Nucleus accumbens (tissue), 56 donors: ENCODE data around the gene NRG3.

Experiments used
- DNase-seq, 56 donors: peaks; one replicate each; lab custom pipeline; 2025; lab: John Stamatoyannopoulos, UW

Gene NRG3

GRCh38 chr10:82866424-82867020, 991.5 kb downstream of the NRG3 start:
- no peak for DNase-seq

DNA sequence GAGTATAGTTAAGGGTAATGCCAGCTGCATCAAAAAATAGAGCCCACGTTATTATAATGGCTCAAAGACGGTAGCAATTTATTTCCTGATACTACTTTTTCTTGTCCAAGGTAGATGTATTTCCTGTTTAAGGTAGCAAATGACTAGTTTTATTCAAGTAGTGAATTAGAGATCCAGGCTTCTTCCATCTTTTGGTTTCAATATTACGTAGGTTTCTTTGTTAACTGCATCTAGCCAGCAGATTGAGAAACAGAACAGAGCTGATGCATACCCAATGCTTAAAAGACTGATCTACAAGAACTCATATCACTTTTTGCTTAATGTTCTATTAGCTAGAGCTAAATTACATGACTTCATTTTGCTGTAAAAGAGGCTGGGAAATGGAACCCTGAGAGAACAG, 992.1 kb downstream of the NRG3 start:
- no peak for DNase-seq

DNA sequence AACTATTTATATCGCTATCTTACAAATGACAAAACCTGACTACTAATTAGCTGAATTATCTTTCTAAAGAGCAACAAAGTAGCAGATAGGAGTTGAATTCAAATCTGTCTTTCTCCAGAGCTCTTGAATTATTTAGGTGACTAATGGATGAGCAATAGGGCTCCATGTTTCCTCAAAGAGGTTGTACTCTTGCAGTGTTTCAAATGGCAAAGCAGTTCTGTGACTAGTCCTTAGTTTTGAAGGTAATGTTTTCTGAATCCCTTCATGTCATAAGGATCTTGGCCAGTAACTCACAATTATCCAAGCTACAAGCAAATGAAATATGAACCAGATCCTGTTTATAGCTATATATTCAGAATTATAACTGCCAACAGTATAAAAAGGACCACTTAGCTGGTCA, 999.7 kb downstream of the NRG3 start:
- DNase-seq = no peak

DNA sequence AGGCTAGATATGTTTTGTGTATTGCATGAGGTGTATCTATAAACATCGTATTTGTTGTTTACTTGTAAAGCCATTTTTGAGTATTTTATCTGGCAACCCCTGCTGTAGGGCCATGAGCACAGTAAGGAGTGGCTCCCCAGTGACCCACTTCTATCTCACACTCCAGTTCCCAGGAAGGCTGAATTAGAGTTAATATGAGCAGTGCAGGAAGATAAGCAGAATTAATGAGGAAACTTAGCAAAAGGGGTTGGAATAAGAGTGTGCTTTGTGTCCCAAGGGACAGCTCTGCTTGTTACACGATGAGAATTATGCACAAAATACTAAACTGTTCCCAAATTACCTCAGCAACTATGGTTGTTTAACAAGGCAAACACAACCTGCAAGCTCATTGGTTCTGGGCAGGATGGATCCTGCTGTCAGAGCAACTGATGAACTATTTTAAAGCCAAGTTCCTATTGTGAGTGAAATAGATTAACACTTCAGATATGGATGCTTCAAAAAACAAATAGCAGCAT, 1005.8 kb downstream of the NRG3 start:
- DNase-seq = no peak

DNA sequence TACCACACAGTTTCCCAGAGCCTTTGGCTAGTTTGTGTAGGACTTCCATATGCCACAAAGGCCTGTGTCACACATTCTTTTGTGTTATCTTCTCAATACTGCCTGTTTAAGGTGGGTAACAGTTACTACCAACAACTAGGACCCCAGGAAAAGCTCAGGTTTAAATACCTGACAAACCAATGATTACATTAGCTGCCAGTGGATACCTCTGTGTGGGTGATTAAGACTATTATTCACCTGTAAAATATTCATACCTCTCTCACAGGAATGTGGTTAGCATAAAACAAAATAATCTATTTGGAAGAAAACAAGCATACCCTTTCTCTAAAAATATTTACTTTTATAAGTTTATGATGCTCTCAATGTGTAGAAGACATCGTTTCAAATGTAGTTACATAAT, 1007.7 kb downstream of the NRG3 start:
- no peak for DNase-seq

DNA sequence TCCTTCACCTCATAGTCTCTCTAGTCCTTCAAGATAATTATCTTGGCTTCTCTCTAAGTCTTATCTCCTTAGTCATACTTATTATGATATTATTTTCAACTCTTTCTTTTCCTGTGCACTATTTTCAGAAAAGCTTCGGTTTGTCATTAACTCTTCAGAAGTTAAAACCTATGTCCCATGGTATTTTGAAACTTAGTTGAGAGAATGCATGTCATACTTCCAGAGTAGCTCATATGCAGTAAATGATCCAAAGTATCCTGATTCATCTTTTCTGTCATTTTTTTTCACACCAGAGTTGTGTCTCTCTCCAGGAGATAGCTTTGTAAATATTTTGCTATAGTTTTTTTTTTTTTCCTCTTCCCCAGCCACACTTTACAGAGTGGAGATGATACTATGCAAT, 1008.6 kb downstream of the NRG3 start:
- DNase-seq = no peak

- no peak for DNase-seq
These were observed 1012.5 kb downstream of the NRG3 start for GRCh38 chr10:82887488-82887887.

- no peak for DNase-seq
These were observed 1013.9 kb downstream of the NRG3 start for GRCh38 chr10:82888809-82889455.

DNA sequence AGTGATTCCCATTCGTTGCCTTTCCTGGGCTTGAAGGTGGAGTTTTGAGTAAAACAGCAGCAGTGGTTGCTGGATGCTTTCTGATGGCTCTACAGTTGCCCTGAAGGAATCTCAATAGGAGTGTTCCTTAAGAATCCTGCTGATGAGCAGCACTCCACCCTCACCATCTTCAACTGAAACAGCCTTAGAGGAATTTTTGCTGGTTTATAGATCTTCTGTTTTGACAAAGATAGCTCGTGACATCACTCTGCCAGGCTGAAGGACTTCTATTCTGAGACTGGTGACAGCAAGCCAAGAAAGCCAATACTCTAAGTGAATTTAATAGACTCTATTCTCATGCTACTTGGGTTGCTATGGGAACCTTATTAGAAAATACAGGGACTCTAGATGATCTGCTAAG, 1014.7 kb downstream of the NRG3 start:
- DNase-seq = peak in 17 of 56 donors; percentile 1 to 51 (median 11)

DNA sequence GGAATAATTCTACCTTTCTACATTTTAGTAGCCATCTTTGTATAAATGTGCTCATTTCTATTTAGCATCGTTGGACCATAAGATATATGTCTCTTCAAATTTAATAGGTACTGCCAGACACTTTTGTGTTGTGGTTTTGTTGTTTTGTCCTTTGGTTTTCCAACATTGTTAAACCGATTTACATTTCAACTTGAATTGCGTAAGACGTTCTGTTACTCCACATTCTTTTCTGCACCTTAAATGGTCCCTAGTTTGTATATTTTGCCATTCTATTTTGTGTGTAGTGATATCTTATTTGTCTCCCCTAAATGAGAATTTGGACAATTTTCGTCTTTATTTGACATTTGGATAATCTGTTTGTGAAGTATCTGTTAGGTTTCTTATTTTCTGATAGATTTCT, 1015.6 kb downstream of the NRG3 start:
- no peak for DNase-seq

DNA sequence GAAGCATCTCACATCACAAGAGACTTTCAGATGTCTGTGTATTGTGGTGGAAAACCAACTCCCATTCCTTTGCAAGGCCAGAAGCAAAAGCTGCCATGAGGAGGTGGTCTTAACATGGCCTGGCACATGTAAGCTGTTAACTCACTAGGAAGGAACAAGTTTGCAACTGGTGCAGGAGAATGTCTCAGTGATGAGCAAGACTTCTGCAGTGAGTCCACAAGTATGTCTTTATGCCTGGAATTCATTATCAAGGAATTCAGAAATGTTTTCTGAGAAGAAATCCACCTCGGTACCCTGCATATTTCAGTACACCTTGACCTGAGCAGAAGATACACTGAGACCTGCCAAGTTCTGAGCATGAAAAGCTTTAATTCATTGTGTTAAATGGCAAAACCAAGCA, 1033.1 kb downstream of the NRG3 start:
- no peak for DNase-seq

DNA sequence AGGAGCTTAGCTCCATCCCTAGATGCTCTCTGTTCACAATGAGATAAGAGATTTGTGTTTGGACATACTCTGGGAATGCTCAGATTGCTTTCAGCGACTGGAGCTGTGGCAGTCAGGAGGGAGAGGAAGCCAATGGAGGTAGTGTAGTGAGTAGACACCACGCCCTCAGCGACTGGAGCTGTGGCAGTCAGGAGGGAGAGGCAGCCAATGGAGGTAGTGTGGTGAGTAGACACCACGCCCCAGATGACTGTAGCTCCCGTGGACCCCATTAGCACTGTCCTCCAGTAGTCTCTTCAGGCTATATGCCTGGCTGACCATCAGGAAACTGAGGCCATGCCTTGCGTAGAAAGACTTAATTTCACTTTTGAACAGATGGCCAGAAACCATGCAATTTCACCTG, 1033.8 kb downstream of the NRG3 start:
- DNase-seq = no peak

DNA sequence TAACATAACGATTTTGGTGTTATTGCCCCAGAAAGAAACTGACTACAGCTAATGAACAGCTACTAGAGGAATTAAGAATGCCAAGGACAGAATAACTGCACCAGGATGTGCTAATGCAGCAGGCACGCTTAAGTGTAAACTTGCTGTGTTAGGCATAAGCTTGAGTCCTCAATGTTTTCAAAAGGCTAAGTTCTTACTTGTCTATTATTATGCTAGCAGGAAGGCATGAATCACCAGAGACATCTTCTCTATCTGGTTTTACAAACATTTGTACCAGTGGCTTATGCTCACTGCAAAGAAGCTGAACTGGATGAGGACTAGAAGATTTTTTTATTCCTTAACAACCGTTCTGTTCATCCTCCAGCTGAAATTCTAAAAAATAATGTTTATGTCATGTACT, 1035.3 kb downstream of the NRG3 start:
- no peak for DNase-seq

DNA sequence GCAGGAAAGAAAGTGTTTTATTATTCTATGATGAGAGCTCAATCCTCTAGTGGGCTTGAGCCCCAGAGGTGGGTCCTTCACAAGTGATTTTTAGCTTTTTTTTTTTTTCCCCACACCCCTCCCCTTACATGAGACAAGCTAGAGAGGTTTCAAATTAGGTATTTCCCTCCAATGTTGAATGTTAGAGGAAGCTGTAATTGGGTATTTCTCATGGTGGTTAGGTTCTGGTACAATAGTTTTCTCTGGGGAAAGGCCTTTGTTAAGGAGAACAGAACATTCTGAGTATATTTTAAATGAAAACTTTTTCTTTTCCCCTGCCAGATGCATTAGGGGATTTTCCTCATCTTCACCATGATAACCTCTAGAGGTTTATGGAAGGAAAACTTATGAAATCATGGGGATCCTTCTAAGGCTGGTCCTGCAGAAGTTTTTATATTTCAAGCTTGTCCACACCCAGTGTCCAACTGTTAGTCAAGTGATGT, 1039.7 kb downstream of the NRG3 start:
- DNase-seq = no peak

- no peak for DNase-seq
These were observed 1041.9 kb downstream of the NRG3 start for GRCh38 chr10:82916941-82917340.

- DNase-seq = no peak
These were observed 1043.0 kb downstream of the NRG3 start for GRCh38 chr10:82918022-82918421.

GRCh38 chr10:82922046-82922445, 1047.1 kb downstream of the NRG3 start:
- no peak for DNase-seq

DNA sequence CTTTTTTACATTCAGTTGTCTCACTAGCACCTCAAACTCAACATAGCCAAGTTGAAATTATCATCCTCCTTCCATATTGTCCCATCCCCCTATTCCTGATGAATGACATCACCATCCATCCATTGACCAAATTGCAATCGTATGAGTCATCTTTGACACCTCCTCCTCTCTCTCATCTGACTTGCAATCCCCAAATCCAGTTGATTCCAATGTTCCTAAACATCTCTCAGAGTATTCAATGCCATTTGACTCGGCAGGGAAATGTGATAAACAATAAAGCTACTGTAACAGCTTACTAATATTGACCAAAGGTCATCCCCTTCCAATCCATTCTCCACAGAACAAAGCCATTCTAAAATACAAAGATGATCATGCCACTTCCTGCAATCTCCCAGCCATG, 1047.8 kb downstream of the NRG3 start:
- DNase-seq = no peak

DNA sequence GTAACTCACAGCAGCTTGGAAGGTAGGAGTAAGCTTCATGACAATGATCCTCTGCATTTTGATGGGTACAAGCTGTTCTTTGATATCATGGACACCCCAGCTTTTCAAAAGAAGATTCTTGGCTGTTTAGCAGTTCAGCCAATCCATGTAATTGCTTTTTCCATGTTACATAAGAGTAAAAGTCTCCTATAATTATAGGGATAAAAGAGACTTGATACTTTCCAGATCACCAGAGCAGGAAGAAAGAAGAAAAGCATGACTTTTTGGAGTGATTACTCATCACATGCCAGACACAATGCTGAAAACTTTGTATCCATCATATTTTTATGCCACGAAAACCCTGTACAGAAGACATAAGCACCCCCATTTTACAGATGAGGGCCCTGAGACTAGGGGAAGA, 1049.7 kb downstream of the NRG3 start:
- DNase-seq = no peak

GRCh38 chr10:82925547-82925946, 1050.6 kb downstream of the NRG3 start:
- DNase-seq = peak in 3 of 56 donors; percentile 0 to 13 (median 6)

DNA sequence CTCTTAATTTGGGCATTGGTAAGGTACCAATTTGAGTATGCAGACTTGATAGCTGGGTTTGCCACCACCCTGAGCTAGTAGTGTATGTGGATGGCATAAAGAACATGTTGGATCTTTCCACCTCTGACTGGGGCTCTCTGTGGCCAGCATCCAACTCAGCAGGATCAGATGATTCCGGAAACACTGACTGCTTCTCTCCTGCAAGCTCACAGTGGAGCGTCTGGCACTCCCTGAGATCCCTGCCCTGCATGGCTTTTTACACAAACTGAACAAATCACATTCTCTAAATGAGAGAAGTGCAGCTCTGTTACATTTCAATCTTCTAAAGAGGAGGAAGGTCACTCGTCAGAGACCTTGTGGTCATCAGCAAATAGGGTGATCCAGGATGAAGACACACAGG, 1057.5 kb downstream of the NRG3 start:
- peak in 10 of 56 donors; percentile 2 to 20 (median 6) for DNase-seq

GRCh38 chr10:82934429-82934828, 1059.4 kb downstream of the NRG3 start:
- DNase-seq = no peak
